ENCODE measurements around the gene SOCS1.
"Not testable (repeated sequence)": the region's sequence is repeated elsewhere in the genome, so short reads cannot be mapped to it uniquely, and the experiment has no call there.

SOCS1 gene

GRCh38 chr16:11224096-11224893 is 31.7 kb downstream of the SOCS1 start:
- DNase-seq, result no peak

- DNase-seq, result not testable (repeated sequence)
These were observed 35.5 kb downstream of the SOCS1 start for GRCh38 chr16:11220507-11220906.

GRCh38 chr16:11219178-11219577 is 36.8 kb downstream of the SOCS1 start:
- no peak for DNase-seq

- DNase-seq, result no peak
These were observed 37.4 kb downstream of the SOCS1 start for GRCh38 chr16:11218604-11218962.

GRCh38 chr16:11217651-11218603 is 38.1 kb downstream of the SOCS1 start:
- DNase-seq, result no peak

- no peak for DNase-seq
These were observed 40.0 kb downstream of the SOCS1 start for GRCh38 chr16:11215935-11216556.

- DNase-seq, result no peak
These were observed 42.2 kb downstream of the SOCS1 start for GRCh38 chr16:11213799-11214198.

- no peak for DNase-seq
These were observed 42.6 kb downstream of the SOCS1 start for GRCh38 chr16:11213373-11213772.

- DNase-seq, result no peak
These were observed 43.2 kb downstream of the SOCS1 start for GRCh38 chr16:11212798-11213196.

GRCh38 chr16:11211977-11212797 is 43.8 kb downstream of the SOCS1 start:
- no peak for DNase-seq

GRCh38 chr16:11211061-11211976 is 44.7 kb downstream of the SOCS1 start:
- no peak for DNase-seq

GRCh38 chr16:11210260-11210659 is 45.7 kb downstream of the SOCS1 start:
- no peak for DNase-seq

GRCh38 chr16:11208916-11209665 is 46.9 kb downstream of the SOCS1 start:
- DNase-seq, result no peak

GRCh38 chr16:11207646-11208045 is 48.4 kb downstream of the SOCS1 start:
- DNase-seq, result no peak

GRCh38 chr16:11205754-11206581 is 50.0 kb downstream of the SOCS1 start:
- DNase-seq, result peak; percentile 19

GRCh38 chr16:11205065-11205699 is 50.8 kb downstream of the SOCS1 start:
- DNase-seq, result no peak

- DNase-seq, result no peak
These were observed 51.4 kb downstream of the SOCS1 start for GRCh38 chr16:11204513-11205047.
